K562 (cell line): ENCODE results near the gene PARP11. TPM values are rescaled to one million over a fixed set of nuclear protein-coding genes. Genes with fewer than 3 reads are reported as not detected.

Experiments used
- ATAC-seq: fragments of 200-7000 bp; cut with Tn5 transposase; 3 replicates; pipeline ENCODE4 v1.9.1; 2020; ENCODE audit warnings: moderate library complexity
- BruUV-seq: library from RNA; stranded (reverse); fragments of 400-500 nt; replicated peaks from 2 replicates; lab custom pipeline; 2021; lab: Mats Ljungman, UMichigan
- CTCF ChIA-PET: fragments of 300-600 bp; formaldehyde crosslinking; extraction: SDS; loops from one replicate; lab custom pipeline; 2021; ENCODE audit warnings: low intra/inter-chr PET ratio; lab: Yijun Ruan, JAX
- POLR2A ChIA-PET: fragments of 300-600, 350-650 bp; sonication (Branson Sonifier 250); formaldehyde crosslinking; extraction: SDS; loops from one replicate; lab custom pipeline; 2021; ENCODE audit warnings: antibody characterized with exemption, inconsistent platforms; lab: Yijun Ruan, JAX
- DNase-seq, 4 experiments: peaks; one replicate each; pipeline versions ENCODE4 v3.0.0 to v3.0.0-alpha.2; 2011 to 2018; ENCODE audit warnings: low spot score in 3 of 4, mixed read lengths in 3 of 4; ENCODE audit errors: extremely low read depth in 1 of 4
- FAIRE-seq: peaks from 2 replicates; lab custom pipeline; 2011; peaks lifted over from hg19 to GRCh38; lab: Jason Lieb, UNC
- H2AFZ ChIP-seq: 2 replicates; pipeline ENCODE4 v1.6.0; 2011; ENCODE audit warnings: low read depth, low read length, control low read depth, inconsistent platforms
- H3K27ac ChIP-seq: fragments of 200-600 bp; 3 replicates; pipeline ENCODE4 v1.8.0; 2011; ENCODE audit warnings: low read depth, mild to moderate bottlenecking, control low read depth, inconsistent platforms, low read length, moderate library complexity, mixed read lengths; ENCODE audit errors: extremely low read depth
- H3K27me3 ChIP-seq, 2 experiments: fragments of 300-600 bp in 1 of 2; 2 replicates in 1 of 2; 3 replicates in 1 of 2; pipeline versions ENCODE4 v1.6.0 to v1.8.0; 2011; ENCODE audit warnings: inconsistent platforms in 2 of 2, low read length in 2 of 2, mild to moderate bottlenecking in 1 of 2, mixed read lengths in 1 of 2, moderate library complexity in 1 of 2; ENCODE audit not compliant: control insufficient read depth in 2 of 2, insufficient read depth in 2 of 2
- H3K36me3 ChIP-seq: fragments of 300-600 bp; 3 replicates; pipeline ENCODE4 v1.8.0; 2011; ENCODE audit warnings: mild to moderate bottlenecking, low read length, inconsistent platforms; ENCODE audit not compliant: control insufficient read depth, insufficient read depth
- H3K4me1 ChIP-seq, 2 experiments: fragments of 200-600 bp in 1 of 2; replicated peaks in 1 of 2; 2 replicates in 1 of 2; 3 replicates in 1 of 2; pipeline versions ENCODE4 v1.5.1 to v1.8.0; 2011; ENCODE audit warnings: inconsistent platforms in 2 of 2, low read length in 2 of 2, mild to moderate bottlenecking in 1 of 2, mixed read lengths in 1 of 2, moderate library complexity in 1 of 2; ENCODE audit not compliant: control insufficient read depth in 2 of 2, insufficient read depth in 2 of 2
- H3K4me2 ChIP-seq: 2 replicates; pipeline ENCODE4 v1.6.1; 2011; ENCODE audit warnings: low read length, control low read depth, inconsistent platforms, mixed read lengths; ENCODE audit not compliant: insufficient read depth
- H3K4me3 ChIP-seq: fragments of 200-600 bp; sonication (generic), shearing (Covaris generic); 2 replicates; pipeline ENCODE4 v1.5.1; 2016; ENCODE audit warnings: control low read depth, inconsistent platforms
- H3K79me2 ChIP-seq: fragments of 200-600 bp; 3 replicates; pipeline ENCODE4 v1.8.0; 2011; ENCODE audit warnings: low read length, inconsistent platforms; ENCODE audit not compliant: control insufficient read depth, insufficient read depth
- H3K9ac ChIP-seq, 2 experiments: 2 replicates each; pipeline versions ENCODE4 v1.6.0 to v1.6.1; 2011; ENCODE audit warnings: low read depth in 2 of 2, low read length in 2 of 2, control low read depth in 1 of 2, inconsistent platforms in 1 of 2, mild to moderate bottlenecking in 1 of 2, mixed read lengths in 1 of 2; ENCODE audit not compliant: insufficient read depth in 1 of 2
- H3K9me1 ChIP-seq: one replicate; pipeline ENCODE4 v1.6.0; 2011; ENCODE audit warnings: inconsistent platforms, mild to moderate bottlenecking, low read length, moderate library complexity; ENCODE audit not compliant: control insufficient read depth, insufficient read depth
- H3K9me3 ChIP-seq: replicated peaks from 2 replicates; pipeline ENCODE4 v1.5.1; 2011; ENCODE audit warnings: low read depth, low read length, inconsistent platforms; ENCODE audit not compliant: control insufficient read depth, insufficient read depth
- H4K20me1 ChIP-seq: replicated peaks from 2 replicates; pipeline ENCODE4 v1.6.1; 2011; ENCODE audit warnings: low read length, inconsistent platforms, mixed read lengths; ENCODE audit not compliant: control insufficient read depth, insufficient read depth
- ESRRA ChIP-seq: fragments of 450-650 bp; IDR thresholded peaks from 2 replicates; pipeline ENCODE4 v1.6.1; 2014; ENCODE audit warnings: low read depth, mild to moderate bottlenecking, moderate library complexity, borderline replicate concordance
- TCF7L2 ChIP-seq: fragments of 150-350 bp; IDR thresholded peaks from 2 replicates; pipeline ENCODE4 v1.6.1; 2016; ENCODE audit warnings: low read depth, mild to moderate bottlenecking, low read length, moderate library complexity
- WGBS: fragments of 100-300 bp; shearing (Covaris generic); methylation state at CpG from one replicate; pipeline ENCODE4 v1.1.6; 2016; ENCODE audit warnings: low coverage, mixed read lengths; ENCODE audit not compliant: insufficient coverage; ENCODE audit errors: missing lambda C conversion rate; 5-methylcytosine and 5-hydroxymethylcytosine counted together
- in situ Hi-C: fragments of 300-500 bp; cut with MboI; formaldehyde crosslinking; loops from 4 replicates; pipeline ENCODE4 v1.15.0; 2018; ENCODE audit warnings: inconsistent platforms, mixed read lengths
- intact Hi-C: fragments of 100-400 bp; cut with micrococcal nuclease; formaldehyde crosslinking; loops from 2 replicates; pipeline ENCODE4 v1.14.2; 2022
- polyA plus RNA-seq, 8 experiments: library from polyadenylated mRNA; depleted of rRNA in 4 of 8; stranded (reverse) in 5 of 8; unstranded in 3 of 8; fragments of >200 nt; fragmentation: Nextera tagmentation in 2 of 8; fragmentation: Illumina TruSeq in 1 of 8; extraction: Ambion mirVana in 2 of 8; extraction: Trizol in 1 of 8; gene quantifications; 2 replicates each; pipeline versions ENCODE4 v1.2.1 to v1.2.3, GENCODE V29; 2011 to 2014; ENCODE audit warnings: inconsistent platforms in 1 of 8, missing spikeins in 1 of 8
- total RNA-seq, 7 experiments: library from RNA; depleted of rRNA in 6 of 7; stranded (reverse); fragments of >200 nt in 6 of 7; fragmentation: Illumina TruSeq in 2 of 7; extraction: Trizol in 2 of 7; gene quantifications; 2 replicates each; pipeline versions ENCODE4 v1.2.1 to v1.2.3, GENCODE V29; 2011 to 2021; ENCODE audit warnings: low replicate concordance in 1 of 7
- TF ChIP-seq, protein P1 (sequence below): sonication (generic); formaldehyde crosslinking; IDR thresholded peaks from 2 replicates; pipeline ENCODE4 v1.8.1; 2023; ENCODE audit warnings: missing genetic modification reagents, mild to moderate bottlenecking, borderline replicate concordance

Gene PARP11
- total and polyA plus RNA-seq, 9 of the 15 experiments (the other 6 are each of a cell fraction or from before 2014, with no cell fraction given), result 0.40 to 2.5 (median 1.4) TPM

- no peaks in the 10 kb centered on the region for H3K27me3 ChIP-seq
- H4K20me1 ChIP-seq, result no peaks in the 10 kb centered on the region
- in situ Hi-C loops (no loop called here), intact Hi-C loops (no loop called here)
- H2AFZ ChIP-seq, result no peak overlapping the region
- no peaks in the 10 kb centered on the region for H3K9me3 ChIP-seq
- no peaks in the 10 kb centered on the region for H3K36me3 ChIP-seq
- no peak overlapping the region for H3K4me3 ChIP-seq
- H3K27ac ChIP-seq, result no peak overlapping the region
- 10% methylated on average over 3 of the region's 3 CpGs for WGBS
- no peak for ATAC-seq
- no peaks in the 10 kb centered on the region for H3K4me1 ChIP-seq
- CTCF ChIA-PET, result no interaction called here
- TF ChIP-seq ESRRA (no peak), TCF7L2 (no peak)
- TF ChIP-seq, protein P1, sequence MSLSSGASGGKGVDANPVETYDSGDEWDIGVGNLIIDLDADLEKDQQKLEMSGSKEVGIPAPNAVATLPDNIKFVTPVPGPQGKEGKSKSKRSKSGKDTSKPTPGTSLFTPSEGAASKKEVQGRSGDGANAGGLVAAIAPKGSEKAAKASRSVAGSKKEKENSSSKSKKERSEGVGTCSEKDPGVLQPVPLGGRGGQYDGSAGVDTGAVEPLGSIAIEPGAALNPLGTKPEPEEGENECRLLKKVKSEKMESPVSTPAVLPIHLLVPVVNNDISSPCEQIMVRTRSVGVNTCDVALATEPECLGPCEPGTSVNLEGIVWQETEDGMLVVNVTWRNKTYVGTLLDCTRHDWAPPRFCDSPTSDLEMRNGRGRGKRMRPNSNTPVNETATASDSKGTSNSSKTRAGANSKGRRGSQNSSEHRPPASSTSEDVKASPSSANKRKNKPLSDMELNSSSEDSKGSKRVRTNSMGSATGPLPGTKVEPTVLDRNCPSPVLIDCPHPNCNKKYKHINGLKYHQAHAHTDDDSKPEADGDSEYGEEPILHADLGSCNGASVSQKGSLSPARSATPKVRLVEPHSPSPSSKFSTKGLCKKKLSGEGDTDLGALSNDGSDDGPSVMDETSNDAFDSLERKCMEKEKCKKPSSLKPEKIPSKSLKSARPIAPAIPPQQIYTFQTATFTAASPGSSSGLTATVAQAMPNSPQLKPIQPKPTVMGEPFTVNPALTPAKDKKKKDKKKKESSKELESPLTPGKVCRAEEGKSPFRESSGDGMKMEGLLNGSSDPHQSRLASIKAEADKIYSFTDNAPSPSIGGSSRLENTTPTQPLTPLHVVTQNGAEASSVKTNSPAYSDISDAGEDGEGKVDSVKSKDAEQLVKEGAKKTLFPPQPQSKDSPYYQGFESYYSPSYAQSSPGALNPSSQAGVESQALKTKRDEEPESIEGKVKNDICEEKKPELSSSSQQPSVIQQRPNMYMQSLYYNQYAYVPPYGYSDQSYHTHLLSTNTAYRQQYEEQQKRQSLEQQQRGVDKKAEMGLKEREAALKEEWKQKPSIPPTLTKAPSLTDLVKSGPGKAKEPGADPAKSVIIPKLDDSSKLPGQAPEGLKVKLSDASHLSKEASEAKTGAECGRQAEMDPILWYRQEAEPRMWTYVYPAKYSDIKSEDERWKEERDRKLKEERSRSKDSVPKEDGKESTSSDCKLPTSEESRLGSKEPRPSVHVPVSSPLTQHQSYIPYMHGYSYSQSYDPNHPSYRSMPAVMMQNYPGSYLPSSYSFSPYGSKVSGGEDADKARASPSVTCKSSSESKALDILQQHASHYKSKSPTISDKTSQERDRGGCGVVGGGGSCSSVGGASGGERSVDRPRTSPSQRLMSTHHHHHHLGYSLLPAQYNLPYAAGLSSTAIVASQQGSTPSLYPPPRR, result no peak
- no TSS peak for BruUV-seq
- H3K9ac ChIP-seq, result no peak overlapping the region
- no peak for FAIRE-seq
- H3K4me2 ChIP-seq, result no peak overlapping the region
- DNase-seq, result no peak
- POLR2A ChIA-PET, result no interaction called here
- no peaks in the 10 kb centered on the region for H3K9me1 ChIP-seq
- H3K79me2 ChIP-seq, result no peaks in the 10 kb centered on the region
These were observed 44.3 kb downstream of the PARP11 start for GRCh38 chr12:3828888-3829287.
